ENCODE measurements around the gene CRELD2. TPM values are rescaled to one million over a fixed set of nuclear protein-coding genes. Genes with fewer than 3 reads are reported as not detected.

CRELD2 gene
- total and polyA plus RNA-seq, 2 of the 13 experiments (the other 11 are each of a cell fraction or from before 2014, with no cell fraction given): 17.2 to 44.7 TPM

DNA sequence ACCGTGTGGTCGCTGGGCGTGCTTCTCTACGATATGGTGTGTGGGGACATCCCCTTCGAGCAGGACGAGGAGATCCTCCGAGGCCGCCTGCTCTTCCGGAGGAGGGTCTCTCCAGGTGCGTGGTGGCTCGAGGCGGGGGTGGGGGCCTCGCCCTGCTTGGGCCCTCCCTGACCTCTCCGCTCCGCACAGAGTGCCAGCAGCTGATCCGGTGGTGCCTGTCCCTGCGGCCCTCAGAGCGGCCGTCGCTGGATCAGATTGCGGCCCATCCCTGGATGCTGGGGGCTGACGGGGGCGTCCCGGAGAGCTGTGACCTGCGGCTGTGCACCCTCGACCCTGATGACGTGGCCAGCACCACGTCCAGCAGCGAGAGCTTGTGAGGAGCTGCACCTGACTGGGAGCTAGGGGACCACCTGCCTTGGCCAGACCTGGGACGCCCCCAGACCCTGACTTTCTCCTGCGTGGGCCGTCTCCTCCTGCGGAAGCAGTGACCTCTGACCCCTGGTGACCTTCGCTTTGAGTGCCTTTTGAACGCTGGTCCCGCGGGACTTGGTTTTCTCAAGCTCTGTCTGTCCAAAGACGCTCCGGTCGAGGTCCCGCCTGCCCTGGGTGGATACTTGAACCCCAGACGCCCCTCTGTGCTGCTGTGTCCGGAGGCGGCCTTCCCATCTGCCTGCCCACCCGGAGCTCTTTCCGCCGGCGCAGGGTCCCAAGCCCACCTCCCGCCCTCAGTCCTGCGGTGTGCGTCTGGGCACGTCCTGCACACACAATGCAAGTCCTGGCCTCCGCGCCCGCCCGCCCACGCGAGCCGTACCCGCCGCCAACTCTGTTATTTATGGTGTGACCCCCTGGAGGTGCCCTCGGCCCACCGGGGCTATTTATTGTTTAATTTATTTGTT, 44.6 kb downstream of the CRELD2 start (continued):
- TF ChIP-seq, protein P1, sequence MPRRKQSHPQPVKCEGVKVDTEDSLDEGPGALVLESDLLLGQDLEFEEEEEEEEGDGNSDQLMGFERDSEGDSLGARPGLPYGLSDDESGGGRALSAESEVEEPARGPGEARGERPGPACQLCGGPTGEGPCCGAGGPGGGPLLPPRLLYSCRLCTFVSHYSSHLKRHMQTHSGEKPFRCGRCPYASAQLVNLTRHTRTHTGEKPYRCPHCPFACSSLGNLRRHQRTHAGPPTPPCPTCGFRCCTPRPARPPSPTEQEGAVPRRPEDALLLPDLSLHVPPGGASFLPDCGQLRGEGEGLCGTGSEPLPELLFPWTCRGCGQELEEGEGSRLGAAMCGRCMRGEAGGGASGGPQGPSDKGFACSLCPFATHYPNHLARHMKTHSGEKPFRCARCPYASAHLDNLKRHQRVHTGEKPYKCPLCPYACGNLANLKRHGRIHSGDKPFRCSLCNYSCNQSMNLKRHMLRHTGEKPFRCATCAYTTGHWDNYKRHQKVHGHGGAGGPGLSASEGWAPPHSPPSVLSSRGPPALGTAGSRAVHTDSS (CRISPR knock-in tag; conservative IDR thresholded peaks at IDR 0.05): no peak
- TF ChIP-seq RBFOX2 (IDR thresholded peaks at IDR 0.05; ENCODE audit: low read depth, low read length) (peak; percentile 88), ZBTB38 (CRISPR knock-in tag; IDR thresholded peaks at IDR 0.05) (peak; percentile 51), ZC3H4 (CRISPR knock-in tag; IDR thresholded peaks at IDR 0.05; ENCODE audit: borderline replicate concordance) (no peak), ZEB1 (IDR thresholded peaks at IDR 0.05; ENCODE audit: insufficient replicate concordance, low read depth) (no peak), ZNF33A (CRISPR knock-in tag; IDR thresholded peaks at IDR 0.05; ENCODE audit: borderline replicate concordance) (no peak), ZNF501 (CRISPR knock-in tag; IDR thresholded peaks at IDR 0.05) (peak; percentile 84), KLF11 (CRISPR knock-in tag; IDR thresholded peaks at IDR 0.05) (no peak), ELF1 (CRISPR knock-in tag; IDR thresholded peaks at IDR 0.05) (no peak), THAP11 (CRISPR knock-in tag; IDR thresholded peaks at IDR 0.05) (no peak), DMAP1 (CRISPR knock-in tag; IDR thresholded peaks at IDR 0.05) (no peak), SSRP1 (CRISPR knock-in tag; IDR thresholded peaks at IDR 0.05) (0 out of 2 replicates have a peak, but pooled peaks have one; percentile 25), RBM39 (IDR thresholded peaks at IDR 0.05; ENCODE audit: low read depth, low read length, poor library complexity, severe bottlenecking) (peak; percentile 37), KDM6A (CRISPR knock-in tag; IDR thresholded peaks at IDR 0.05; ENCODE audit: low read depth) (no peak), SRSF1 (optimal IDR thresholded peaks at IDR 0.05; ENCODE audit: low read depth, low read length) (peak; percentile 84), SMAD1 (CRISPR knock-in tag; IDR thresholded peaks at IDR 0.05; ENCODE audit: borderline replicate concordance, low read depth) (no peak)
- TF ChIP-seq, protein P2, sequence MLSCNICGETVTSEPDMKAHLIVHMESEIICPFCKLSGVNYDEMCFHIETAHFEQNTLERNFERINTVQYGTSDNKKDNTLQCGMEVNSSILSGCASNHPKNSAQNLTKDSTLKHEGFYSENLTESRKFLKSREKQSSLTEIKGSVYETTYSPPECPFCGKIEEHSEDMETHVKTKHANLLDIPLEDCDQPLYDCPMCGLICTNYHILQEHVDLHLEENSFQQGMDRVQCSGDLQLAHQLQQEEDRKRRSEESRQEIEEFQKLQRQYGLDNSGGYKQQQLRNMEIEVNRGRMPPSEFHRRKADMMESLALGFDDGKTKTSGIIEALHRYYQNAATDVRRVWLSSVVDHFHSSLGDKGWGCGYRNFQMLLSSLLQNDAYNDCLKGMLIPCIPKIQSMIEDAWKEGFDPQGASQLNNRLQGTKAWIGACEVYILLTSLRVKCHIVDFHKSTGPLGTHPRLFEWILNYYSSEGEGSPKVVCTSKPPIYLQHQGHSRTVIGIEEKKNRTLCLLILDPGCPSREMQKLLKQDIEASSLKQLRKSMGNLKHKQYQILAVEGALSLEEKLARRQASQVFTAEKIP (CRISPR knock-in tag; IDR thresholded peaks at IDR 0.05; ENCODE audit: borderline replicate concordance): no peak
- TF ChIP-seq, protein P3, sequence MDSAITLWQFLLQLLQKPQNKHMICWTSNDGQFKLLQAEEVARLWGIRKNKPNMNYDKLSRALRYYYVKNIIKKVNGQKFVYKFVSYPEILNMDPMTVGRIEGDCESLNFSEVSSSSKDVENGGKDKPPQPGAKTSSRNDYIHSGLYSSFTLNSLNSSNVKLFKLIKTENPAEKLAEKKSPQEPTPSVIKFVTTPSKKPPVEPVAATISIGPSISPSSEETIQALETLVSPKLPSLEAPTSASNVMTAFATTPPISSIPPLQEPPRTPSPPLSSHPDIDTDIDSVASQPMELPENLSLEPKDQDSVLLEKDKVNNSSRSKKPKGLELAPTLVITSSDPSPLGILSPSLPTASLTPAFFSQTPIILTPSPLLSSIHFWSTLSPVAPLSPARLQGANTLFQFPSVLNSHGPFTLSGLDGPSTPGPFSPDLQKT (CRISPR knock-in tag; IDR thresholded peaks at IDR 0.05; ENCODE audit: borderline replicate concordance): no peak
- TF ChIP-seq, protein P4, sequence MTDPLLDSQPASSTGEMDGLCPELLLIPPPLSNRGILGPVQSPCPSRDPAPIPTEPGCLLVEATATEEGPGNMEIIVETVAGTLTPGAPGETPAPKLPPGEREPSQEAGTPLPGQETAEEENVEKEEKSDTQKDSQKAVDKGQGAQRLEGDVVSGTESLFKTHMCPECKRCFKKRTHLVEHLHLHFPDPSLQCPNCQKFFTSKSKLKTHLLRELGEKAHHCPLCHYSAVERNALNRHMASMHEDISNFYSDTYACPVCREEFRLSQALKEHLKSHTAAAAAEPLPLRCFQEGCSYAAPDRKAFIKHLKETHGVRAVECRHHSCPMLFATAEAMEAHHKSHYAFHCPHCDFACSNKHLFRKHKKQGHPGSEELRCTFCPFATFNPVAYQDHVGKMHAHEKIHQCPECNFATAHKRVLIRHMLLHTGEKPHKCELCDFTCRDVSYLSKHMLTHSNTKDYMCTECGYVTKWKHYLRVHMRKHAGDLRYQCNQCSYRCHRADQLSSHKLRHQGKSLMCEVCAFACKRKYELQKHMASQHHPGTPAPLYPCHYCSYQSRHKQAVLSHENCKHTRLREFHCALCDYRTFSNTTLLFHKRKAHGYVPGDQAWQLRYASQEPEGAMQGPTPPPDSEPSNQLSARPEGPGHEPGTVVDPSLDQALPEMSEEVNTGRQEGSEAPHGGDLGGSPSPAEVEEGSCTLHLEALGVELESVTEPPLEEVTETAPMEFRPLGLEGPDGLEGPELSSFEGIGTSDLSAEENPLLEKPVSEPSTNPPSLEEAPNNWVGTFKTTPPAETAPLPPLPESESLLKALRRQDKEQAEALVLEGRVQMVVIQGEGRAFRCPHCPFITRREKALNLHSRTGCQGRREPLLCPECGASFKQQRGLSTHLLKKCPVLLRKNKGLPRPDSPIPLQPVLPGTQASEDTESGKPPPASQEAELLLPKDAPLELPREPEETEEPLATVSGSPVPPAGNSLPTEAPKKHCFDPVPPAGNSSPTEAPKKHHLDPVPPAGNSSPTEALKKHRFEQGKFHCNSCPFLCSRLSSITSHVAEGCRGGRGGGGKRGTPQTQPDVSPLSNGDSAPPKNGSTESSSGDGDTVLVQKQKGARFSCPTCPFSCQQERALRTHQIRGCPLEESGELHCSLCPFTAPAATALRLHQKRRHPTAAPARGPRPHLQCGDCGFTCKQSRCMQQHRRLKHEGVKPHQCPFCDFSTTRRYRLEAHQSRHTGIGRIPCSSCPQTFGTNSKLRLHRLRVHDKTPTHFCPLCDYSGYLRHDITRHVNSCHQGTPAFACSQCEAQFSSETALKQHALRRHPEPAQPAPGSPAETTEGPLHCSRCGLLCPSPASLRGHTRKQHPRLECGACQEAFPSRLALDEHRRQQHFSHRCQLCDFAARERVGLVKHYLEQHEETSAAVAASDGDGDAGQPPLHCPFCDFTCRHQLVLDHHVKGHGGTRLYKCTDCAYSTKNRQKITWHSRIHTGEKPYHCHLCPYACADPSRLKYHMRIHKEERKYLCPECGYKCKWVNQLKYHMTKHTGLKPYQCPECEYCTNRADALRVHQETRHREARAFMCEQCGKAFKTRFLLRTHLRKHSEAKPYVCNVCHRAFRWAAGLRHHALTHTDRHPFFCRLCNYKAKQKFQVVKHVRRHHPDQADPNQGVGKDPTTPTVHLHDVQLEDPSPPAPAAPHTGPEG (CRISPR knock-in tag; IDR thresholded peaks at IDR 0.05): peak; percentile 21; the same call in 1 of the 2 replicates

Data from HepG2 (cell line).